HG03439 (cell line): ENCODE measurements around the gene CFAP92.
"Not testable (repeated sequence)": the region's sequence is repeated elsewhere in the genome, so short reads cannot be mapped to it uniquely, and the experiment has no call there.

Experiments used
- ATAC-seq: cut with Tn5 transposase; IDR thresholded peaks from one replicate; pipeline ENCODE4 v1.9.1; 2021; ENCODE audit warnings: mild to moderate bottlenecking, moderate library complexity; ENCODE audit not compliant: unreplicated experiment

Gene CFAP92

GRCh38 chr3:128907706-128908445 is 86.0 kb downstream of the CFAP92 start:
- ATAC-seq: no peak

GRCh38 chr3:128906804-128907525 is 86.9 kb downstream of the CFAP92 start:
- ATAC-seq: no peak

GRCh38 chr3:128906031-128906803 is 87.7 kb downstream of the CFAP92 start:
- no peak for ATAC-seq

DNA sequence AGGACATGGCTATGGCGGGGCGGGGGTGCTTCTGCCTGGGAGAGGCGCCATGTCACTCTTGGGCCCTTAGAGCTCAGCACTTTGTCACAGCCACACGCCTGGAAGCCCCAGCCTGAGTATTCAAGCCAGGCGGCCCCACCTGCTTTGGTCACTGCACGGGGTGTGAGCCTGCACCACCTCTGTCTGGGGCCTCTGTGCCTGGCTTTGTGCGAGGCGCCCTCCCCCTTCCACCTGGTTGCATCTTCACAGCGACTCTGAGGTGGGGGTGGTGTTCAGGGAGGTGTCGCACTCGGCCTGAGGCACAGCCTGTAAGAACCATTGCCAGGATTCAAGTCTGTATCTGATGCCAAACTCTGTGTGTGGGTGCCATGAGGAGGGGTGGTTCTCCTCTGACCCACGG is 90.4 kb downstream of the CFAP92 start:
- ATAC-seq: no peak

DNA sequence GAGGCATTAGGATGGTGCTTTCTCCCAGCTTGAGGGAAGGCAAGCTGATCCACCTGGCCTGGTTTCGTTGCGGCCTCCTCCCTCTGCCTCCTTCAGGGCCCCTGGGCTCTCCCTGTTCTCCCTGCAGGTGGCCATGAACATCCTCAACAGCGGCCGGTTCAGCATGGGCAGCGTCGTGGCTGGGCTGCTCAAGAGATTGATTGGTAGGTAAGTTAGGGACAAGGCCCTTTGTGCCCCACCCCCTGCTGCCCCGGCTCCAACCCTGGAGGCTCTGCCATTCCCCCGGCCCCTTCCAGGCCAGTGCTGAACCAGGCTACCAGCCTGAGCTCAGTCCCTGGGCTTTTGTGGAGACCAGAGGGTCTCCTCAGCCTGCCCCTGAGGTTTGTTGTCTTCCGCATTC is 91.5 kb downstream of the CFAP92 start:
- ATAC-seq: no peak

- ATAC-seq: no peak
Observed at GRCh38 chr3:128895843-128896697, 97.8 kb downstream of the CFAP92 start.

- ATAC-seq: no peak
Observed at GRCh38 chr3:128889139-128889894, 104.6 kb downstream of the CFAP92 start.

DNA sequence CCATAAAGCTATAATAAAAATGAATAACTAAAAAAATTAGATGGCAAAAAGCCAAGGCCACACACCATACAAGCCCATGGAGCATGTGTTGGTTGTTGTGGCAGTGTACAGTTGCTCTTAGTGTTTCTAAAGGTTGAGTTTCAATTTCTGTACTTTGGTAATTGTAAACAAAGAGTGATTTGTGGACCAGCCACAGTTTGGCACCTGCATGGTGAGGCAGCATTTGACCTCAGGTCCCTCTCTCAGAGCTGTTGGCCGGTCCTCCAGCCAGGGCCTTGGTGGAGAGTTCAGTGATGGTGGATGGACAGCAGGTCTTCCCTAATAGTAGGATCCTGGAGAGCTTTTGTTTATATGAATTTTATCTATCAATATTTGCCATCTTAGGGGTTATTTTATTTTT is 108.9 kb downstream of the CFAP92 start:
- no peak for ATAC-seq

DNA sequence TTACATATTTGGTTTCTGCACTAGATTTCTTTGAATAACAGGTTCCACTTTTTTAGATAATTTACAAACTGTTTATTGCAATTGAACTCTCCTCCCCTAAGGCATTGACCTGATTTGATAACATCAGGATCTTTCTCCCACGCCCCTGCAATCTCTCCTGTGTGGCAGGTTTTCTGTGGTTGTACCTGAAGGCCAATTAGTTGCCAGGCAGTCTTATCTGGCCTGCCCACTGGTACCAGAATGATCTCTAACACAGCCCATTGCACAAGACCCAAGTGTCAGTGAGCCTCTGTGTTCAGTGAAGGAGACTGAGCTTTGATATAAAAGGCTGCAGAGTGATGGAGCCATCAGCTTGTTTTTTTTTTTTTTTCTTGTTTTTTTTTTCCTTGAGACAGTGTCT is 111.2 kb downstream of the CFAP92 start:
- ATAC-seq: no peak

- no peak for ATAC-seq
Observed at GRCh38 chr3:128881576-128881975, 112.3 kb downstream of the CFAP92 start.

GRCh38 chr3:128880455-128880854 is 113.4 kb downstream of the CFAP92 start:
- not testable (repeated sequence) for ATAC-seq

- no peak for ATAC-seq
Observed at GRCh38 chr3:128879991-128880390, 113.9 kb downstream of the CFAP92 start.

DNA sequence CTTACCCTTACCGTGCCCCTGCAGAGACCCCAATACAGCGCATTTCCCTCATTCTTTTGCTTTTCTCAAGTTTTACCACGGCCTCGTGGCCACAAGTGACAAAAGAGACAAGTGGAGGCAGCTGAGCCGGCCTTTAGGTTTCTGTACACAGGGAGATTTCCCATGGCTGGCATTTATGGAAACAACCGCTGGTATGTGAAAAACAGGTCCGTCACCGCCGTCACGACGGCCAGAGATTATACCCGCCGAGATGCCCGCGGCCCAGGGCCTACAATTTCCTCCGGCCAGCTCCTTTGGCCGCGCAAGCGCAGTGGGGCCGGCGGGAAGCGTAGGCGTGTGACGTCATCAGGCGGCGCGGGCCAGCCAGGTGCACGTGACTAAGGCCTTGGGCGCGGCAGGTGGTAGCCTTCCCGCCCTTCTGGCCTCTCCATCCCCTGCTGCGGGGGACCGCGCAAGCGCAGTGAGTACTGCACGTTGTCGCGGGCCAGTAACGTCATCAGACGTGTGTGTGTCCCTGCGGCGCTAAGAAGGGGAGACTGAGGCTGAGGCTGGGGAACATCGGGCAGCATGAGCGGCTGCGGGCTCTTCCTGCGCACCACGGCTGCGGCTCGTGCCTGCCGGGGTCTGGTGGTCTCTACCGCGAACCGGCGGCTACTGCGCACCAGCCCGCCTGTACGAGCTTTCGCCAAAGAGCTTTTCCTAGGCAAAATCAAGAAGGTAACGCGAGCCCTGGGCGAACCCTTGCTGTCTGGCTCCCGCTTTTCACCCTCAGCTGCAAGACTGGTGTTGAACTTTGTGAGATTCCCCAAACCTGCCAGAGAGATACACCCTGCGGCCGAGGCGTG is 114.5 kb downstream of the CFAP92 start, which contains the start of gene ACAD9:
Gene ACAD9, plus strand, starts transcription at position 496 of the 845 bp plus-strand sequence. Its CDS starts 72 bp downstream, at position 568.
- ATAC-seq: peak; percentile 95

- ATAC-seq: peak; percentile 19
Observed at GRCh38 chr3:128878556-128879124, 115.2 kb downstream of the CFAP92 start.

DNA sequence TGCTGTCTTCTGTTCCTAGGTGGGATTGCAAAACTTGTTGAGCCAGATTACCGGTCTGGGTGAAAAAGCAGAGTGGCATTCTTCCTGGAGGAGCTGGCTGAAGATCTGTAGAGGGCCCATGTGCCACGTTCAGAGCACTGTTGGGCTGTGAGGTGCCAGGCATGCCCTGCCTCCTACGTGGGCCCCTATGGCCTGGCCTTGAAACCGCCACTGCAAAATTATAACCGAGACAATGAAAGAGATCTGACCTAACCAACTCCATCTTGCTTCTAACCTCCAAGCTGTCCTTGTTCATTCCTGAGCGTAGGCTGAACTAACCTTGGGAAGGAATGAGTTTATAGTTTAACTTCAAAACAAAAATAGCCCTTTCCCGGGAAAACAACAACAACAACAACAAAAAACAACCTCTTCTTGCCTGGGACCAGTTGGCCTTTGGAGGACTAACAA is 115.8 kb downstream of the CFAP92 start:
- no peak for ATAC-seq

- no peak for ATAC-seq
Observed at GRCh38 chr3:128875556-128876120, 118.2 kb downstream of the CFAP92 start.

GRCh38 chr3:128874481-128875180 is 119.2 kb downstream of the CFAP92 start:
- ATAC-seq: no peak
